IPS-15b (cell line): ENCODE results near the gene ADNP.

ENCODE experiments used
- H3K27me3 ChIP-seq: one replicate; pipeline ENCODE4 v1.6.1; 2013; ENCODE audit warnings: low read length; ENCODE audit not compliant: control insufficient read depth, insufficient read depth
- H3K36me3 ChIP-seq: one replicate; pipeline ENCODE4 v1.6.1; 2013; ENCODE audit warnings: low read length; ENCODE audit not compliant: control insufficient read depth, insufficient read depth
- H3K4me1 ChIP-seq: one replicate; pipeline ENCODE4 v1.6.1; 2013; ENCODE audit warnings: mild to moderate bottlenecking, low read length; ENCODE audit not compliant: control insufficient read depth, insufficient read depth
- H3K4me3 ChIP-seq: one replicate; pipeline ENCODE4 v1.5.1; 2013; ENCODE audit warnings: low read depth, low read length
- H3K9ac ChIP-seq: one replicate; pipeline ENCODE4 v1.6.1; 2013; ENCODE audit warnings: low read depth, mild to moderate bottlenecking, low read length
- H3K9me3 ChIP-seq: one replicate; pipeline ENCODE4 v1.6.1; 2013; ENCODE audit warnings: mild to moderate bottlenecking, low read length; ENCODE audit not compliant: control insufficient read depth, insufficient read depth

ADNP gene

DNA sequence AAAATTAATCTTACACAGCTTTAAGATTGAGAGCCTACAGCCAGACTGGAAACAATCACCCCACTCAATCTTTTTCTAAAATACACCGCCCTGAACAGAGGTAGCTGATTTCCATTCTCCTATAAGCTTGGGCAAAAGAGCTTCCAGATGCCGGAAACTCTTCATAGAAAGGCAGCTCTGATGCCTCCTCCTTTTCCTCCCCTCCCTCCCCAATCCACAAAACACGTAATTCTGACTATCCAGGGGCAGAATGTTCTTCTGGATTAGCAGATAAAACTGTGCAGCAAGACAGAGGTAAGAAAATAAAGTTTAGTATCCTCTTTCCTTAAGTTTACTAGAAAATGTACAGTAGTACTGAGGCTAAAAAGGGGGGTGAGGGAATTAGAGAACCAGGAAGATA is 15.8 kb downstream of the ADNP start:
- Histone ChIP-seq H3K4me1 (peaks cover 12% of the 10 kb centered on the region), H3K9ac (no peak overlapping the region), H3K27me3 (no peaks in the 10 kb centered on the region), H3K36me3 (no peaks in the 10 kb centered on the region), H3K9me3 (no peaks in the 10 kb centered on the region), H3K4me3 (no peak overlapping the region)

GRCh38 chr20:50913690-50914375 is 17.4 kb downstream of the ADNP start:
- Histone ChIP-seq H3K27me3 (no peaks in the 10 kb centered on the region), H3K9me3 (no peaks in the 10 kb centered on the region), H3K36me3 (no peaks in the 10 kb centered on the region), H3K4me3 (no peak overlapping the region), H3K9ac (no peak overlapping the region), H3K4me1 (peaks cover 9% of the 10 kb centered on the region)

DNA sequence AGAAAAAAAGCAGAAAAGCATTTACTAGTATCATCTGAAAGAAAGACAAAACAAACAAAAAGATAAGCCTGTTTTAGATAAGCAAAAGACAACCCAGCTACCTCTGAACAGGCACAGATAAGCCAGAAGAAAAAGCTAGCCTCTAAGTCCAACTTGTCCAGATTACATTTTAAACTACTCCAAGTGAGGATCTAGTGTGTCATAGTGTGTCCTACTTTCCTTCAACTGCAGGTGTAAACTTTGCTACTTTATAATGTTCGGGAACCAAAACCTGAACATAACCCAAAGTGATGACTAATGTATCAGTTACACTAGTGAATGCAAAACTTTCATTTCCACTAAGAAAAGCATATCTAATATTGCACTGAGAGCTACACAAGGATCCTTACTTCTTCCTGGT is 19.5 kb downstream of the ADNP start:
- no peaks in the 10 kb centered on the region for H3K36me3 ChIP-seq
- peaks cover 9% of the 10 kb centered on the region for H3K4me1 ChIP-seq

DNA sequence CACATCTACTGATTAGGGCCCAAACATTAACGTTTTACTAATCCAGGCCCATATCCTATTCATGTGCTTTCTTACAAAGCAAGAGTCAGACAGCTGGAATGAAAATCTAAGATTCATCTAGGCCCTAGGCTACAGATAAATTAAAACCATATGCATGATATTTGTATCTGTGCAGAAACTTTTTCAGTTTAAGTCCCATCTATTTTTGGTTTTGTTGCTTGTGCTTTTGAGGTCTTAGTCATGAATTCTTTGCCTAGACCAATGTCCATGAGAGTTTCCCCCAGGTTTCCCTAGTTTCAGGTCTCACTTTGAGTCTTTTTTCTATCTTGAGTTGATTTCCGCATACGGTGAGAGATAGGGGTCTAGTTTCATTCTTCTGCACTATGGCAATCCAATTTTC is 20.2 kb downstream of the ADNP start:
- Histone ChIP-seq H3K9me3 (no peaks in the 10 kb centered on the region), H3K4me3 (no peak overlapping the region), H3K27me3 (no peaks in the 10 kb centered on the region), H3K36me3 (no peaks in the 10 kb centered on the region), H3K4me1 (peaks cover 12% of the 10 kb centered on the region), H3K9ac (no peak overlapping the region)

More for the DNA sequence above, 19.5 kb downstream of the ADNP start:
- no peak overlapping the region for H3K9ac ChIP-seq
- no peaks in the 10 kb centered on the region for H3K9me3 ChIP-seq
- no peak overlapping the region for H3K4me3 ChIP-seq
- no peaks in the 10 kb centered on the region for H3K27me3 ChIP-seq

GRCh38 chr20:50909413-50909812 is 21.8 kb downstream of the ADNP start:
- H3K27me3 ChIP-seq = no peaks in the 10 kb centered on the region
- H3K9me3 ChIP-seq = no peaks in the 10 kb centered on the region
- H3K9ac ChIP-seq = no peak overlapping the region
- H3K4me3 ChIP-seq = no peak overlapping the region
- H3K4me1 ChIP-seq = peaks cover 12% of the 10 kb centered on the region
- no peaks in the 10 kb centered on the region for H3K36me3 ChIP-seq

GRCh38 chr20:50904067-50904570 is 27.1 kb downstream of the ADNP start:
- H3K4me3 ChIP-seq = no peak overlapping the region
- H3K27me3 ChIP-seq = no peaks in the 10 kb centered on the region
- H3K9ac ChIP-seq = no peak overlapping the region
- H3K4me1 ChIP-seq = peaks cover 3% of the 10 kb centered on the region
- peaks cover 12% of the 10 kb centered on the region for H3K36me3 ChIP-seq
- H3K9me3 ChIP-seq = no peaks in the 10 kb centered on the region

DNA sequence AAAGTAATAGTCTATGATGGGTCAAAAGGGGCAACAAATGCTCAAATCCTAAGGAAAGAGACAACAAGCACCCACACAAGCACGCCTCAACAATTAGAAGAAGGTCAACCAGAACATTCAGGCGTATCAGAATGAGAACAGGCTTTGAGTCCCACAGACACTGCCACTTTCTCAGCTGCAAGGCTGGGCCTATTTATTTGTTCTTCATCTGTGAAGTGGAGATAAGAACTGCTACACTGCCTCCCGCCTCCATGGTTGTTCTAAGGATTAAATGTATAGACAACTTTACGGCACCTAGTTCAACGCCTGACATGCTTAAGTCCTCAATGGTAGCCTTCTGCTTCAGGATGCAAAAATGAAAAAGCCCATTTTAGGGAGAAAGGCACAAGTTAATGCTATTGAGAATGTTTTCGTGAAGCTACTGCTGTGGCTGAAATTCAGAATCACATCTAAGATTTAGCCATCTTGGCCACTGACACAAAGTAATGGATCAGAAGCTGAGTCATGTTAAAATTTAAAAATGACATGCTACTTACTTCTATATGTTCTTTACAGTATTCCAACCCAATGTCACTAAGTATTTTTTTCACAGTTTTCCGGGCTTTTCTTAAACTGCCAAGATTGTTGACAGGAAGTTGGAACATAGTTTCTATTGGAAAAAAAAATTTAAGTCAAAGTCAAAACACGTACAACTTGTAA is 27.7 kb downstream of the ADNP start:
- Histone ChIP-seq H3K9ac (no peak overlapping the region), H3K4me1 (peaks cover 3% of the 10 kb centered on the region), H3K36me3 (peaks cover 12% of the 10 kb centered on the region), H3K4me3 (no peak overlapping the region), H3K27me3 (no peaks in the 10 kb centered on the region), H3K9me3 (no peaks in the 10 kb centered on the region)

DNA sequence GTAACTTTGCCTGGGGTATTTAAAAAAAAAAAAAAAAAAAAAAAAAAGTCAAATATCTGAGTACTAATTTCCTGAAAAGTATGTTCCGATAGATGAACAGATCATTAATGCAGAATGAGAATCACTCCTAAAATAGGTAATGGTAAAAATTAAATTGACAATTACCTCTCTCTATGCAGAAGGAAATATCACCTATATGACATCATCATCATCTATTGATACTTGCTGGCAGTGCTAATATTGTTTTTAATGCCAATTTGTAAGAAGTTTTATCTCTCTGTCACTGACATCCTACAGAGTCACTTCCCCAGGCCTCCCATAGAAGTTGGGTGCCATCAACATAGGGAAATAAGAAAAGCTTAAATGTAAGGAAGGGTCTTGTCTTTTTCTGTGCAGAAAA is 29.9 kb downstream of the ADNP start:
- Histone ChIP-seq H3K4me3 (no peak overlapping the region), H3K4me1 (no peaks in the 10 kb centered on the region), H3K9ac (no peak overlapping the region), H3K36me3 (peaks cover 20% of the 10 kb centered on the region), H3K27me3 (no peaks in the 10 kb centered on the region), H3K9me3 (no peaks in the 10 kb centered on the region)

GRCh38 chr20:50900261-50900660 is 31.0 kb downstream of the ADNP start:
- Histone ChIP-seq H3K9me3 (no peaks in the 10 kb centered on the region), H3K4me1 (no peaks in the 10 kb centered on the region), H3K36me3 (peaks cover 22% of the 10 kb centered on the region), H3K27me3 (no peaks in the 10 kb centered on the region), H3K9ac (no peak overlapping the region), H3K4me3 (no peak overlapping the region)

GRCh38 chr20:50898475-50898874 is 32.8 kb downstream of the ADNP start:
- no peak overlapping the region for H3K9ac ChIP-seq
- no peak overlapping the region for H3K4me3 ChIP-seq
- H3K36me3 ChIP-seq = peaks cover 32% of the 10 kb centered on the region
- H3K27me3 ChIP-seq = no peaks in the 10 kb centered on the region
- H3K4me1 ChIP-seq = no peaks in the 10 kb centered on the region
- H3K9me3 ChIP-seq = no peaks in the 10 kb centered on the region

DNA sequence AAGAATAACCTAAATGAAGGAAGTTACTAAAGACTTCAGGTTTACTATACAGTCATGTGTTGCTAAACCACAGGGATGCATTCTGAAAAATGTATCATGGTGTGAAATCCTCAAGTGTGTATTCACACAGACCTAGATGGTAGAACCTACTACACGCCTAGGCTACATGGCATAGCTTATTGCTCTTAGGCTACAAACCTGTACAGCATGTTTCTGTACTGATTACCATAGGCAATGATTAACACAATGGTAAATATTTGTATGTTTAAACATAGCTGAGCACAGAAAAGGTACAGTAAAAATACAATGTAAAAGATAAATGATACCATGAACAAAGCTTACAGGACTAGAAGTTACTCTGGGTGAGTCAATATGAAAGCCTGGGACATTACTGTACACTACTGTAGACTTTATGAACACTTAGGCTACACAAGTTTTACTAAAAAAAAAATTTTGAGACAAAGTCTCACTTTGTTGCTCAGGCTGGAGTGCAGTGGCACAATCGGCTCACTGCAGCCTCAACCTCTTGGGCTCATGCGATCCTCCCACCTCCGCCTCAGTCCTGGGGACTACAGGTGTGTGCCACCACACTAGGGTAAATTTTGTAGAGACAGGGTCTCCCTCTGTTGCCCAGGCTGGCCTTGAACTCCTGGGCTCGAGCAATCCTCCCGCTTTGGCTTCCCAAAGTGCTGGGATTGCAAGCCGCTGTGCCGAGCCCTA is 36.0 kb downstream of the ADNP start:
- no peaks in the 10 kb centered on the region for H3K27me3 ChIP-seq
- H3K36me3 ChIP-seq = peaks cover 41% of the 10 kb centered on the region
- H3K4me1 ChIP-seq = no peaks in the 10 kb centered on the region
- H3K4me3 ChIP-seq = no peak overlapping the region
- no peaks in the 10 kb centered on the region for H3K9me3 ChIP-seq
- H3K9ac ChIP-seq = no peak overlapping the region
